Loucy (cell line): ENCODE measurements around the gene HS3ST3B1.

ENCODE experiments used
- H2AFZ ChIP-seq: fragments of 200-600 bp; sonication (generic); 2 replicates; pipeline ENCODE4 v1.6.0; 2016; ENCODE audit warnings: antibody characterized with exemption, mild to moderate bottlenecking, low read length, moderate library complexity
- H3F3A ChIP-seq: fragments of 200-600 bp; 2 replicates; pipeline ENCODE4 v1.6.0; 2016; ENCODE audit warnings: antibody characterized with exemption, low read depth, mild to moderate bottlenecking
- H3K27me3 ChIP-seq: fragments of 200-600 bp; sonication (generic); 2 replicates; pipeline ENCODE4 v1.6.1; 2014; ENCODE audit warnings: low read length, mild to moderate bottlenecking; ENCODE audit not compliant: insufficient read depth, poor library complexity, severe bottlenecking
- H3K36me3 ChIP-seq: fragments of 200-600 bp; sonication (generic); 2 replicates; pipeline ENCODE4 v1.6.1; 2016; ENCODE audit warnings: low read length; ENCODE audit not compliant: insufficient read depth
- H3K4me1 ChIP-seq: fragments of 200-600 bp; sonication (generic); 2 replicates; pipeline ENCODE4 v1.5.1; 2014; ENCODE audit warnings: low read length, mild to moderate bottlenecking; ENCODE audit not compliant: insufficient read depth, poor library complexity, severe bottlenecking
- H3K4me2 ChIP-seq: fragments of 200-600 bp; sonication (generic); 2 replicates; pipeline ENCODE4 v1.6.0; 2014; ENCODE audit warnings: antibody characterized with exemption, low read length, low read depth, mild to moderate bottlenecking; ENCODE audit not compliant: poor library complexity, severe bottlenecking
- H3K4me3 ChIP-seq: fragments of 200-600 bp; sonication (generic); 2 replicates; pipeline ENCODE4 v1.5.1; 2014; ENCODE audit warnings: low read length, mild to moderate bottlenecking, mixed read lengths; ENCODE audit not compliant: poor library complexity, severe bottlenecking
- H3K79me2 ChIP-seq: fragments of 200-600 bp; sonication (generic); 2 replicates; pipeline ENCODE4 v1.6.1; 2014; ENCODE audit warnings: low read length; ENCODE audit not compliant: insufficient read depth
- H3K9ac ChIP-seq: fragments of 200-600 bp; sonication (generic); 2 replicates; pipeline ENCODE4 v1.6.0; 2014; ENCODE audit warnings: mild to moderate bottlenecking, low read depth, low read length, moderate library complexity; ENCODE audit not compliant: poor library complexity, severe bottlenecking
- H3K9me2 ChIP-seq: fragments of 200-600 bp; sonication (generic); replicated peaks from 2 replicates; pipeline ENCODE4 v1.6.1; 2016; ENCODE audit warnings: low read depth, low read length, mixed read lengths
- H3K9me3 ChIP-seq: fragments of 200-600 bp; sonication (generic); 2 replicates; pipeline ENCODE4 v1.6.1; 2014; ENCODE audit warnings: mild to moderate bottlenecking, antibody characterized with exemption, low read length, low read depth; ENCODE audit not compliant: insufficient read depth
- H4K20me1 ChIP-seq: fragments of 200-600 bp; sonication (generic); 2 replicates; pipeline ENCODE4 v1.6.0; 2014; ENCODE audit warnings: antibody characterized with exemption, low read length, mild to moderate bottlenecking; ENCODE audit not compliant: insufficient read depth, poor library complexity, severe bottlenecking
- EZH2phosphoT487 ChIP-seq: fragments of 200-600 bp; IDR thresholded peaks from 2 replicates; pipeline ENCODE4 v1.6.1; 2018; ENCODE audit warnings: antibody characterized with exemption, mild to moderate bottlenecking, moderate library complexity, borderline replicate concordance
- TF ChIP-seq, protein P1 (sequence below): fragments of 200-600 bp; sonication (generic); conservative IDR thresholded peaks from 2 replicates; pipeline ENCODE4 v1.5.1; 2014; ENCODE audit warnings: mild to moderate bottlenecking, antibody characterized with exemption, low read length

The HS3ST3B1 gene

DNA sequence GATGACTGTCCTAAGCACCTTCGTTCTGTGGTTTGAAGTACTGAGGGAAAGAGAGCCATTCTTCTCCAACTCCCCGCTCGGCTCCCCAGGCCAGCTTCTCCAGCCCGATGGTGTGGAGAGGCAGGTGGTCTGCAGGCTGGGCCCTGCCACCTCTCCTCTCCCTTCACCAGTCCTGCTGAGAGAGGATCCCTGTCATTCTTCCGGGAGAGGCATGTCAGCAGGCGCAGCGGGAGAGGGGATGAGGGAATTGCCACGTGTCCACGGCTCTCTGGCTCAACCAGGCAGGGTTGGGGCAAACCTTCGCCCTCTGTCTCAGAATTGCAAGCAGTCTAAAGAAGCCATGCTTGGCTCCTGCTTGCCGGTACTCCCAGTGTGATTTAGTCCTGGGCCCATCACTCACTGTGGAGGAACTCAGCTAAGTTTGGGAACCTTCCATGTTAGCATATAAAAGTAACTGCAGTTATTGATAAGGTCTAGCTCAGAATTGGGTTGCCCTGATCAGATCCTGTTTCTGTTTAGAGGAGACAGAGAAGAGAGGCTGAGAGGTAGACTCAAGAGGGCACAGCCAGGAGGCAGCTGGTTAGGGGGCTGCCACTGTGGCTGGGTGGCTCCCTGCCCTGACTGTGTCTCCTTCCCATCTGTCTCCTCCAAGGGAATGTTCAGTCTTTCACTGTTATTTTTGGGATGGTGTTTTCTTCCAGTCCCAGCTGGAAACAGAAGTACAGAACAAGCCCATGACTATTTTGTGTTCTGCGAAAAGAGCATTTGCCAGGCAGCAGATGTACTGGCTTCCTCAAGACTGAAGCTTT lies 17.4 kb downstream of the HS3ST3B1 start:
- Histone ChIP-seq H3K27me3 (no peaks in the 10 kb centered on the region), H3K4me2 (no peak overlapping the region), H3K4me3 (no peak overlapping the region), H4K20me1 (no peaks in the 10 kb centered on the region), H3K79me2 (no peaks in the 10 kb centered on the region), H3K36me3 (no peaks in the 10 kb centered on the region), H3K4me1 (no peaks in the 10 kb centered on the region), H3K9me2 (no peaks in the 10 kb centered on the region), H3K9ac (no peak overlapping the region), H2AFZ (no peak overlapping the region), H3K9me3 (peaks cover 5% of the 10 kb centered on the region; the same call in 1 of the 2 replicates), H3F3A (no peaks in the 10 kb centered on the region)
- no peak for TF ChIP-seq EZH2phosphoT487
- TF ChIP-seq, protein P1, sequence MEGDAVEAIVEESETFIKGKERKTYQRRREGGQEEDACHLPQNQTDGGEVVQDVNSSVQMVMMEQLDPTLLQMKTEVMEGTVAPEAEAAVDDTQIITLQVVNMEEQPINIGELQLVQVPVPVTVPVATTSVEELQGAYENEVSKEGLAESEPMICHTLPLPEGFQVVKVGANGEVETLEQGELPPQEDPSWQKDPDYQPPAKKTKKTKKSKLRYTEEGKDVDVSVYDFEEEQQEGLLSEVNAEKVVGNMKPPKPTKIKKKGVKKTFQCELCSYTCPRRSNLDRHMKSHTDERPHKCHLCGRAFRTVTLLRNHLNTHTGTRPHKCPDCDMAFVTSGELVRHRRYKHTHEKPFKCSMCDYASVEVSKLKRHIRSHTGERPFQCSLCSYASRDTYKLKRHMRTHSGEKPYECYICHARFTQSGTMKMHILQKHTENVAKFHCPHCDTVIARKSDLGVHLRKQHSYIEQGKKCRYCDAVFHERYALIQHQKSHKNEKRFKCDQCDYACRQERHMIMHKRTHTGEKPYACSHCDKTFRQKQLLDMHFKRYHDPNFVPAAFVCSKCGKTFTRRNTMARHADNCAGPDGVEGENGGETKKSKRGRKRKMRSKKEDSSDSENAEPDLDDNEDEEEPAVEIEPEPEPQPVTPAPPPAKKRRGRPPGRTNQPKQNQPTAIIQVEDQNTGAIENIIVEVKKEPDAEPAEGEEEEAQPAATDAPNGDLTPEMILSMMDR, result no peak

DNA sequence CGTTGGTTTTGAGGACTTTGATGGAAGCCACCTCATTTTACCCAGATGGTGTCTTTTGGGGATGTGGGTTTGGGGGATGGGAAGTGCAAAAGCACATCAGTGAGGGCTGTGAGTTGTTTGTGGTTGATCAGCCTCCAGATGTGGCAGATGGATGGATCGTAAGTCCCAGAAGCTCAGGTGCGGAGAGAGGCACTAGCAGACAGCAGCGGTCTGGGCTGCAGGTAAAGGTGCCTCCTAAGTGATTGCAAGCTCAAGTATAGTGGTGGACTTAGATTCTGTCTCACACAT lies 18.0 kb downstream of the HS3ST3B1 start:
- H4K20me1 ChIP-seq, result no peaks in the 10 kb centered on the region
- no peak overlapping the region for H2AFZ ChIP-seq

DNA sequence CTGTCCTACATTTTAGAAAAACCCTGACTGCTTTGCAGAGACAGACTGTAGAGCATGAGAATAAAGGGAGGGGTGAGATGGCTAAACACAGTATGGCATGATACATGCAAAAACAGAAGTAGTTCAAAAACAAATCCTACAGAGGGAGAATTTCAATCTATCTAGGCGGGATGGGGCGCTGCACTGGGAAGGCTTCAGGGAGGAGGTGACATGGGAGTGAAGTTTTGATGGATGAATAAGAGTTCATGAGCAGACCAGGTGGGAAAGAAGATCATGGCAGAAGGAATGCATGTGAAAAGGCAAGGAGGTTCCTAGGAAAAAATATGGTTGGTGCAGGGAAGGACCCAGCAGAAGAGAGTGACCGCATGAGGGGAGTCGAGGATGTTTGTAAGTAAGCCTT lies 19.2 kb downstream of the HS3ST3B1 start:
- H3K9me2 ChIP-seq, result no peaks in the 10 kb centered on the region
- no peak overlapping the region for H3K4me2 ChIP-seq
- no peak overlapping the region for H3K9ac ChIP-seq
- peaks cover 10% of the 10 kb centered on the region; the same call in 1 of the 2 replicates for H3K9me3 ChIP-seq
- H3K4me1 ChIP-seq, result no peaks in the 10 kb centered on the region
- TF ChIP-seq, protein P1, result no peak
- TF ChIP-seq EZH2phosphoT487, result no peak
- no peaks in the 10 kb centered on the region for H4K20me1 ChIP-seq
- H3K27me3 ChIP-seq, result no peaks in the 10 kb centered on the region
- H2AFZ ChIP-seq, result no peak overlapping the region
- no peaks in the 10 kb centered on the region for H3K79me2 ChIP-seq
- H3K4me3 ChIP-seq, result no peak overlapping the region
- H3F3A ChIP-seq, result no peaks in the 10 kb centered on the region
- H3K36me3 ChIP-seq, result no peaks in the 10 kb centered on the region

More for the DNA sequence above, 18.0 kb downstream of the HS3ST3B1 start:
- Histone ChIP-seq H3K4me3 (no peak overlapping the region), H3K9me2 (no peaks in the 10 kb centered on the region), H3K9me3 (peaks cover 6% of the 10 kb centered on the region; the same call in 1 of the 2 replicates), H3K36me3 (no peaks in the 10 kb centered on the region), H3K4me2 (no peak overlapping the region), H3K27me3 (no peaks in the 10 kb centered on the region), H3K4me1 (no peaks in the 10 kb centered on the region), H3K79me2 (no peaks in the 10 kb centered on the region), H3F3A (no peaks in the 10 kb centered on the region), H3K9ac (no peak overlapping the region)
- TF ChIP-seq, protein P1, result no peak
- TF ChIP-seq EZH2phosphoT487, result no peak
